VCaP (cell line): ENCODE data around the gene BAX.

Experiments used
- H3K27ac ChIP-seq: fragments of 450-650 bp; 2 replicates; pipeline ENCODE4 v1.5.1; 2017
- CTCF ChIP-seq: fragments of 450-650 bp; conservative IDR thresholded peaks from 2 replicates; pipeline ENCODE4 v1.5.1; 2017; ENCODE audit warnings: mild to moderate bottlenecking, moderate library complexity

Gene BAX

GRCh38 chr19:48935864-48936263, 18.8 kb upstream of the BAX start:
- no peak for TF ChIP-seq CTCF
- H3K27ac ChIP-seq: no peak overlapping the region

GRCh38 chr19:48938256-48938655, 16.4 kb upstream of the BAX start:
- TF ChIP-seq CTCF: no peak
- no peak overlapping the region for H3K27ac ChIP-seq

- no peak for TF ChIP-seq CTCF
- H3K27ac ChIP-seq: no peak overlapping the region
These were observed 13.8 kb upstream of the BAX start for GRCh38 chr19:48940902-48941301.

GRCh38 chr19:48943081-48943480, 11.6 kb upstream of the BAX start:
- no peak for TF ChIP-seq CTCF
- H3K27ac ChIP-seq: no peak overlapping the region

- no peak overlapping the region for H3K27ac ChIP-seq
- no peak for TF ChIP-seq CTCF
These were observed 9.3 kb upstream of the BAX start for GRCh38 chr19:48945415-48945814.

GRCh38 chr19:48945817-48946216, 8.9 kb upstream of the BAX start:
- no peak for TF ChIP-seq CTCF
- no peak overlapping the region for H3K27ac ChIP-seq

GRCh38 chr19:48946463-48947257, 8.0 kb upstream of the BAX start:
- no peak for TF ChIP-seq CTCF

More at GRCh38 chr19:48946463-48947257, 8.0 kb upstream of the BAX start:
- no peak overlapping the region for H3K27ac ChIP-seq
